D721Med (cell line): ENCODE measurements around the gene LSM2.

Experiments
- DNase-seq: peaks from one replicate; pipeline ENCODE4 v3.0.0; 2011; ENCODE audit warnings: low spot score; ENCODE audit not compliant: insufficient read length
- FAIRE-seq: peaks from 2 replicates; lab custom pipeline; 2011; peaks lifted over from hg19 to GRCh38; lab: Jason Lieb, UNC
- CTCF ChIP-seq: IDR thresholded peaks from 2 replicates; pipeline ENCODE4 v1.5.1; 2012; ENCODE audit warnings: mild to moderate bottlenecking, control low read depth; ENCODE audit not compliant: insufficient read depth; ENCODE audit errors: missing control alignments

LSM2 gene

GRCh38 chr6:31779908-31780307, 26.9 kb downstream of the LSM2 start:
- no peak for TF ChIP-seq CTCF
- FAIRE-seq (no peak), DNase-seq (no peak)

- no peak for DNase-seq
- no peak for TF ChIP-seq CTCF
- FAIRE-seq, result no peak
Observed at GRCh38 chr6:31778999-31779885, 27.5 kb downstream of the LSM2 start.

GRCh38 chr6:31778193-31778592, 28.6 kb downstream of the LSM2 start:
- no peak for TF ChIP-seq CTCF
- FAIRE-seq (no peak), DNase-seq (no peak)

- no peak for DNase-seq
- FAIRE-seq, result no peak
- no peak for TF ChIP-seq CTCF
Observed at GRCh38 chr6:31777667-31778050, 29.1 kb downstream of the LSM2 start.

GRCh38 chr6:31776989-31777666, 29.6 kb downstream of the LSM2 start, which contains the start of gene VWA7:
Gene VWA7 (minus strand): TSS chr6:31777328. CDS start chr6:31776779, 549 bp downstream.
- no peak for DNase-seq
- no peak for FAIRE-seq
- TF ChIP-seq CTCF, result no peak

- FAIRE-seq, result no peak
- TF ChIP-seq CTCF, result no peak
- no peak for DNase-seq
Observed at GRCh38 chr6:31776485-31776988, 30.2 kb downstream of the LSM2 start.
